ENCODE measurements around the gene PACS1. TPM values are rescaled to one million over a fixed set of nuclear protein-coding genes. Genes with fewer than 3 reads are reported as not detected.

The PACS1 gene
- total and polyA plus RNA-seq, 9 donors: 22.4 to 92.9 (median 73.9) TPM

- H3K9me3 ChIP-seq: no peaks in the 10 kb centered on the region
- intact Hi-C loops (cut with DNase I): no loop called here
Observed at GRCh38 chr11:66262696-66263095, 192.6 kb downstream of the PACS1 start.

GRCh38 chr11:66263231-66263630, 193.2 kb downstream of the PACS1 start:
- Histone ChIP-seq H3K9me3 (no peaks in the 10 kb centered on the region), H3K27ac (no peak overlapping the region), H3K4me3 (no peak overlapping the region), H3K4me1 (ENCODE audit: insufficient read depth) (peaks cover 6% of the 10 kb centered on the region), H3K27me3 (no peaks in the 10 kb centered on the region), H3K36me3 (no peaks in the 10 kb centered on the region)
- WGBS, 3 donors: 88 to 96% (median 90%) methylated on average over 4 of the region's 4 CpGs
- intact Hi-C loops (cut with DNase I): no loop called here
- DNase-seq: no peak
- no peak for TF ChIP-seq CTCF (IDR thresholded peaks at IDR 0.05)

More at GRCh38 chr11:66262696-66263095, 192.6 kb downstream of the PACS1 start:
- DNase-seq: no peak
- Histone ChIP-seq H3K36me3 (no peaks in the 10 kb centered on the region), H3K4me1 (ENCODE audit: insufficient read depth) (peaks cover 6% of the 10 kb centered on the region), H3K27ac (no peak overlapping the region), H3K4me3 (no peak overlapping the region), H3K27me3 (no peaks in the 10 kb centered on the region)
- no peak for TF ChIP-seq POLR2A (IDR thresholded peaks at IDR 0.05)
- no peak for TF ChIP-seq CTCF (IDR thresholded peaks at IDR 0.05)
- no peak for TF ChIP-seq EP300 (IDR thresholded peaks at IDR 0.05)
- 89 to 92% (median 91%) methylated on average over 11 to 12 of the region's 12 CpGs for WGBS, 3 donors

GRCh38 chr11:66263785-66264184, 193.7 kb downstream of the PACS1 start:
- no peaks in the 10 kb centered on the region for H3K36me3 ChIP-seq
- WGBS, 3 donors: 92 to 96% (median 94%) methylated on average over 10 of the region's 10 CpGs
- no peaks in the 10 kb centered on the region for H3K27me3 ChIP-seq
- H3K27ac ChIP-seq: no peak overlapping the region
- no peak overlapping the region for H3K4me3 ChIP-seq
- H3K9me3 ChIP-seq: no peaks in the 10 kb centered on the region
- intact Hi-C loops (cut with DNase I): no loop called here
- TF ChIP-seq CTCF (IDR thresholded peaks at IDR 0.05) (no peak), EP300 (IDR thresholded peaks at IDR 0.05) (no peak), POLR2A (IDR thresholded peaks at IDR 0.05) (no peak)
- no peak for DNase-seq
- peaks cover 3% of the 10 kb centered on the region for H3K4me1 ChIP-seq (ENCODE audit: insufficient read depth)

GRCh38 chr11:66264383-66264782, 194.3 kb downstream of the PACS1 start:
- Histone ChIP-seq H3K36me3 (no peaks in the 10 kb centered on the region), H3K4me3 (no peak overlapping the region), H3K4me1 (ENCODE audit: insufficient read depth) (peaks cover 3% of the 10 kb centered on the region), H3K27ac (no peak overlapping the region), H3K9me3 (no peaks in the 10 kb centered on the region), H3K27me3 (no peaks in the 10 kb centered on the region)
- intact Hi-C loops (cut with DNase I): no loop called here
- 84 to 89% (median 86%) methylated on average over 8 of the region's 8 CpGs for WGBS, 3 donors
- TF ChIP-seq POLR2A (IDR thresholded peaks at IDR 0.05) (no peak), CTCF (IDR thresholded peaks at IDR 0.05) (no peak), EP300 (IDR thresholded peaks at IDR 0.05) (no peak)
- no peak for DNase-seq

- TF ChIP-seq POLR2A (IDR thresholded peaks at IDR 0.05): no peak
- H3K9me3 ChIP-seq: no peaks in the 10 kb centered on the region
- intact Hi-C loops (cut with DNase I): no loop called here
- peak in 2 of 5 donors; percentile 52 to 54 for DNase-seq
- no peaks in the 10 kb centered on the region for H3K36me3 ChIP-seq
- 64 to 74% (median 65%) methylated on average over 12 of the region's 12 CpGs for WGBS, 3 donors
- no peak overlapping the region for H3K27ac ChIP-seq
- no peaks in the 10 kb centered on the region for H3K27me3 ChIP-seq
- H3K4me3 ChIP-seq: no peak overlapping the region
- H3K4me1 ChIP-seq (ENCODE audit: insufficient read depth): peaks cover 3% of the 10 kb centered on the region
Observed at GRCh38 chr11:66264914-66265313, 194.8 kb downstream of the PACS1 start.

Measured in ovary (tissue), 9 donors.